ENCODE data around the gene SCRT2. TPM values are rescaled to one million over a fixed set of nuclear protein-coding genes. Genes with fewer than 3 reads are reported as not detected.

SCRT2 gene
- total and polyA plus RNA-seq, 9 of the 15 experiments (the other 6 are each of a cell fraction or from before 2014, with no cell fraction given), result 0.04 to 0.75 (median 0.13) TPM; not detected in 2

- TF ChIP-seq ZNF407 (IDR thresholded peaks at IDR 0.05; ENCODE audit: low read depth) (no peak), WHSC1 (IDR thresholded peaks at IDR 0.05; ENCODE audit: low read length) (no peak), KDM1A (IDR thresholded peaks at IDR 0.05) (peak; percentile 82 to 90), ID3 (CRISPR knock-in tag; IDR thresholded peaks at IDR 0.05) (no peak), ID3 (tag; IDR thresholded peaks at IDR 0.05) (no peak), CHD4 (IDR thresholded peaks at IDR 0.05; ENCODE audit: insufficient read depth, insufficient replicate concordance, low read depth, low read length, poor library complexity, severe bottlenecking) (peak; percentile 65), GABPA (tag; conservative IDR thresholded peaks at IDR 0.05; ENCODE audit: low read depth) (0 out of 2 replicates have a peak, but pooled peaks have one; percentile 16), CLOCK (CRISPR knock-in tag; IDR thresholded peaks at IDR 0.05; ENCODE audit: borderline replicate concordance) (no peak), BCL6 (CRISPR knock-in tag; IDR thresholded peaks at IDR 0.05) (no peak), RAD21 (CRISPR knock-in tag; conservative IDR thresholded peaks at IDR 0.05 in 1 of 2, IDR thresholded peaks at IDR 0.05 in 1 of 2) (peak in 1 of 2 experiments; percentile 24; a peak in 2 of 4 replicates), ZNF79 (CRISPR knock-in tag; IDR thresholded peaks at IDR 0.05; ENCODE audit: low read depth) (no peak), HMGN3 (IDR thresholded peaks at IDR 0.05; ENCODE audit: borderline replicate concordance, extremely low read depth, insufficient read length, low read depth, low read length) (no peak), ZBED1 (IDR thresholded peaks at IDR 0.05) (no peak), ZNF695 (CRISPR knock-in tag; IDR thresholded peaks at IDR 0.05) (no peak), RBM14 (IDR thresholded peaks at IDR 0.05; ENCODE audit: borderline replicate concordance, insufficient read depth, low read depth, low read length) (no peak)
These were observed 2.5 kb downstream of the SCRT2 start (continued) for GRCh38 chr20:672963-673602.

All from K562 (cell line).